NCI-H1417 (cell line): Measurements from ENCODE around the gene ALDH3B2.
A peak's percentile ranks its signal among the peaks of the same experiment; 100 is the strongest.
"Not testable (repeated sequence)": the region's sequence is repeated elsewhere in the genome, so short reads cannot be mapped to it uniquely, and the experiment has no call there.

Experiments used
- DNase-seq, 3 experiments: peaks; one replicate each; lab custom pipeline; 2025; lab: John Stamatoyannopoulos, UW

Gene ALDH3B2

DNA sequence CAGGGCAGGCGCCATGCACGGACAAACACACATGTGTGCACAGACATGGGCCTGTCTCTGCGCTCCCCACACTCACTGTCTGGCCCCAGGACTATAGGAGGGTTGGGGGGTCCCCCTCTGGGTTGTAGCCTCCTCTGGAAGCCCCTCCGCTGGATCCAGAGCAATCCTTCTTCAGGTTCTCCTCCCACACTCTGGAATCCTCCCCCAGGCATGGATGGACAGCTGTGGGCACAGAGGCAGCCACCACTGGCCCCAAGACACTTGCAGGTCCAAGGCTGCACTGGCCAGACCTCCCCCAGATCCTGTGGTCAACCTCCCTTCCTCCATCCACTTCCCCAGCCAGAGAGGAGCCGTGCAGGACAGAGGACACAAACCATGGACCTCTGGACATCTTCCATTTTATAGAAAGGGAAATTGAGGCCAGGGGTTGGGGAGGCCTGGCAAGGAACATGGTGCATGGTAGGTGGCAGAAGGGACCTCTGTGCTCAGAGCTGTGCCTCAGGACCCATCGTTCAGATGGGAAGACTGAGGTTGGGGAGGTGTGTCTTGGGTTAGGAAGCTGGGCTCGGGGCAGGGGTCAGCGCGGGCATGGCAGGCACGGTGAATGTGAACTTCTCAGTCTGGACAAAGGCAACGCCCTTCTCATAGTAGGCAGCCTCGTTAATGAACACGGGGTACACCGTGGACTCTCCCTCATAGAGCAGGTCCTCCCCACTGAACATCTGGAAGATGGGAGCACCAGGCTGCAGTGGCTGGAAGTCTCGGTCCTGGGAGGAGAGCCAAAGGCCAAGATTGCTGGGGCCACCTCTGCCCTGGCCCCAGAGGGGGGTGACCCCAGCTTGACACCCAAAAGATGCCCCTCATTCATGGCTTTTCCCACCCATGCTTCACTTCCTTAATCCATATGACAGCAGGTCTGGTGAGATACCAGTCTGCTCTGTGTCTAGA is 32.0 kb downstream of the ALDH3B2 start:
- DNase-seq: no peak

DNA sequence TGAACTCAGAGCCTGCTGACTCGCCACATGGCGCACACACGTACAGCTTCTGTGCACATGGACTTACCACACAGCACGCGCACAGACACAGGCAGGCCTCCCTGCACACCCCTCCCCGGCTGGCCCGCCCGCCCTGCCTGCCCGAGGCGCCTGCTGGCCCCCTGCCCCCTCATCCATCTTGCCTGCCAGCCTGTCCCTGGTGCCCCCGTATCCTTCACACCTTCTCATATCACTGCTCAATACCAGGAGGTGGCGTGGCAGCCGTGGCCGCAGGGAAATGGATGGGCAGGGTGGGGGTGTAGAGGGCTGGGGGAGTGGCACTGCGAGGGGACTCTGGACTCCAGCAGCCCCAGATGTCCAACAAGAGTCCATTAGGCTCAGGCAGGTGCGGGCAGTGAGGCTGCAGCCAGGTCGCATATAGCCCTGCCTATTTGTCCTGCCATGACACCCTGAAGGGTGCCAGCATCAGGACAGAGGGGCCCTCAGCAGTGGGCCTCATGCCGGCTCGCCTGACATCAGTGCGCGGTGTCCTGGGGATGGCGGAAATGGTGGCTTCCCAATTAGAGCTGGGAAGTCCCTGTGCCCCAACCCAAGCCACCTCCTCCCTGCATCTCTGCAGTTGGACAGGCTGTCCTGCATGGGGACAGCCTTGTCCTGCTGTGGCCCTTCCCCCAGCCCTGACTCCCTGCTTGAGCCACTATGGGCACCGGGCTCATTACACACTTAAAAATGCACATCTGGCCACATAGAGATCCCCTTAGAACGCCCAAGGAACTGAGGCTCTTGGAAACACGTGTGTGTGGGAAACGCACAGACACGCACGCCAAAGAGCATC is 32.9 kb downstream of the ALDH3B2 start:
- no peak for DNase-seq

DNA sequence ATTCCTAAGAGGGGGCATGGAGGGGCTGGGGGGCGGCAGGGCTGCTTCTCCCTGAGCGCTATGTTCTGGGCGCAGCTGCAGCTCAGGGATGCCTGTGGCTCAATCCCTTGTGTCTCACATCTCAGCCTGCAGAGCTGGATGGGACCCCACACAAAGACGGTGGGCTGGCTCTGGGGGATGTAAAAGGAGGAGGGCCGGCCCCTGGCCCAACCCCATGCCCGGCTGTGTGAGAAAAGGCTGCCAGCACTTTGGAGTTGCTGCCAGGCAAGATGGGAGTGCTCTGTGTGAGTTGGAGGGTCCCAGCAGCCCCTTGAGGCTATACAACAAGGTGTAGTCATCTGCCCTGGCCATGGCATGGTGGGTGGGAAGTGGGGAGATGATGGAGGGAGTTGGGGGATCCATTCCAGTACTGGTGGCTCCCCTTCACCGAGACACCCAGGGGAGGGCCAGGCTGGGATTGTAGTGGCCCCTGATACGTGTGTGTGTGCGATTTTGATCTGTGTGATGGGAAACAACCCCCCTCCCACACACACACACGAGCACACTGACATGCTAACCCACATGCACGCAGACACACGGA is 33.6 kb downstream of the ALDH3B2 start:
- DNase-seq: no peak

DNA sequence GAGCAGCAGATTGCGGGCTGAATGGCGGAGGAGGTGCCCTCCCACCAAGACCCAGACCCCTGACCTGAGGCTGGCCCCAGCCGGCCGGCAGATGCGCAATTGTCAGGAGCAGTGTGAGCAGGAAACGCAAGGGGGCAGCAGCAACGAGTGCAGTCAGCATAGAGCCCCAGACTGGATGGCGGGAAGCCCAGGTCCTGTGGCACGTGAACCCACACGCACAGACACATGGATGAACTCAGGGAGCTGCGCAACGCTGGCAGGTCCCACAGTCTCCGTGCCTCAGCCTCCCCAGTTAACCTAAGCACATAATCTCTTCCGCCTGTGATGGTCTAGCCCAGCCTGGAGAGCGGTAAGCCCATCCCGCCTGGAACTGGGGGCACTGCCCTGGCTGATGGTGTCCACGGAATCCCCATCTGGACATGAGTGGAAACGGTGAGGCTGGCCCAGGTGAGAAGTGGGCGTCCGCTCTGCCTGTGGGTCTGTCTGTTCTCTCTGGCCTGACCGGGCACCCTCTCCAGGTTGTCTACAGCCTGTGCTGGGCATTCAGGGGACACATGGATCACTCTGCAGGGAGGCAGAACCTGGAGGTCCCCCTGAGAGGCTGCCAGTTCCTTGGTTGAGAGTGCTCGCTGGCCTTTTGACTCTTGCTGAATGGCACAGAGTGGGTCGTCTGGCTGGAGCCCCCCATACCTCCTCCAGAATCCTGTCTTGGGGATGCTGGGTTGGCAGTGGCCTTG is 34.2 kb downstream of the ALDH3B2 start:
- DNase-seq: peak in 2 of 3 experiments; percentile 60 to 77

DNA sequence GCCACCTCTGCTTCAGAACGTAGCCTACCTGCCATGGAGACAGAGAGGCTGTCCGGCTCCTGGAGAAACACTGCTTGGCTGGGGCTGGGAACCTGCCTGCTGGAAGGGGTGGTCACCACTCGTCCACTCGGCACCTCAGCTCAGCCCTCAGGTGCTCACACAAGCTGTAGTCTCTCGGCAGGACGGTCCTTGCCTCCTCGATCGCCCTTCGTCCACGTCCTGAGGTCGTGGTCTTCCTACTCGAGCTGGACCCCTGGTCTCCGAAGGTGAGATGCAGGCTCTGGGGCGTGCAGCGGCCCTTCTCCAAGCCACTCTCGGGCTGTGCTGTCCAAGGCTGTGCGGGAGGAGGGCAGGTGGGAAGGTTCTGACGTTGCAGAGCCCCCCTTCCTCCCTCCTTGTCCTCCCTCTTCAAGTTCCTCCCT is 35.0 kb downstream of the ALDH3B2 start, which contains the start of gene TBX10:
TBX10 (minus strand) TSS at position 326 of the 422 bp plus-strand sequence; CDS start at position 35, 291 bp downstream.
- DNase-seq: no peak

DNA sequence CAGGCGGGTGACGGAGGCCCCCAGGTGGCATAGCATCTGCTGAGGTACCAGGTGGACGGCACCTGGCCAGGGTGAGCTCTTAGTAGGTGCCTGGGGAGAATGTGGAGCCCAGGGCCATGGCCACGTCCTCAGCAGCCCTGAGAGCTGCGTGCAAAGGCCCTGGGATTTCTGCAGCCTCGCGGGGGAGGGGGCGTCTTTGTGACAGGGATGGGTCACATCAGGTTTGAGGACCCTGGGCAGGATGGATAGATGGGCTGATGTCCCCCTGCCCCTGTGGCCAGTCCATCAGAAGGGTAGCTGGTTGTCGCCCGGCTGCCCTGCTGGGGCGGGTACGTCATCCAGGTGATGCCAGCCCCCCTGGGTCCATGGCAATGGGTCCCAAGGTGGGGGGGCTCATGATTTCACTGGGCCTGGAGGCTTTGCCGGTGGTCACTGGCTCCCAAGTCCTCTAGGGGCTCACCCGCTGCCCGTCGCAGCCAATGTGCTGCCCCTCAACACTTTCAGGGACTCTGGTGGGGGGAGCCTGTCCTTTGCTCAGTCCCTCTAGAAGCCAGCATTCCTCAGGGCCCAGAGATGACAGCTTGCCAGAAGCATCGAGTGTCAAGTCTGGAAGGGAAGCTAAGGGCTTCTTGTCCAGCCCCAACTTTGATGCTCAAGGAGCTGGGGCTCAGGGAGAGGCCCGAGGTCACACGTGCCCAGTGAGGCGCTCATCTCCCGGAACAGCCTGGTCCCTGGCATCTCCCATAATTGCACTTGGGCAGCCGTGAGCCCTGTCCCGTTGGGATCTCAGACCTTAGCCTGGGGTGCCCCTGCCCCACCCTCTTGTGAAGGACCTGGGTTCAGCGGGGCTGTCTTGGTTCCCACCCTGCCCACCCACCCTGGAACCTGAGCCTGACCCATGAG is 35.6 kb downstream of the ALDH3B2 start:
- no peak for DNase-seq

DNA sequence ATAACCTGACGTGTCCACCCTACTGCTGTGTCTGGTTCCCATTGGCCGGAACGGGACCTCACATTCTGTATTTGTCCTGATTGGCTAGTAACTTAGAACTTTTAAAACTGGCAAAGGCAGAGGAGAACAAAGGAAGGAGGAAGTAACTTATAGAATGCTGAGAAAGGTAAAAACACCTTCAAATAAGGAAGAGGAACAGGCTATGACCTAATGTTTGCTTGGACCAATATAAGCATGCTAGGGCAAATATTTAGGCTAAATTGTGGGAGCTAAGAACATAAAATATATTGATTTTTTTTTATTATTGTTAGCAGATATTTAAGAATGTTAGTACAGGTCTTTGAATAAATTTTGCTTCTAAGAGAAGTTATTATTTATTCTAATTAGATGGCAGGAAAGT is 37.0 kb downstream of the ALDH3B2 start:
- not testable (repeated sequence) for DNase-seq

DNA sequence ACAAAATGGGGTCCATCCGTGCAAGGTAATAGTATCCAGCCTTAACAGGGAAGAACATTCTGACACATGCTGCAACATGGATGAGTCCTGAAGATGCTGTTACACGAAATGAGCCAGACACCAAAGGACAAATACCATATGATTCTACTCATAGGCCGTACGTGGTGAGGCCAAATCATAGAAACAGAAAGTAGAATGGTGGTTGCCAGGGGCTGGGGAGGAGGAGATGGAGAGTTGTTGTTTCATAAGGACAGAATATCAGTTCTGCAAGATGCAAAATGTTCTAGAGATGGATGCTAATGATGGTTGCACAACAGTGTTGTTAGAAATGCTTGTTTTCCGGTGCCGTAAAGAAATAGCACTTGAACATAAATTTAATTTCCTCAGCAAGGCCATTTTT is 37.5 kb downstream of the ALDH3B2 start:
- no peak for DNase-seq

DNA sequence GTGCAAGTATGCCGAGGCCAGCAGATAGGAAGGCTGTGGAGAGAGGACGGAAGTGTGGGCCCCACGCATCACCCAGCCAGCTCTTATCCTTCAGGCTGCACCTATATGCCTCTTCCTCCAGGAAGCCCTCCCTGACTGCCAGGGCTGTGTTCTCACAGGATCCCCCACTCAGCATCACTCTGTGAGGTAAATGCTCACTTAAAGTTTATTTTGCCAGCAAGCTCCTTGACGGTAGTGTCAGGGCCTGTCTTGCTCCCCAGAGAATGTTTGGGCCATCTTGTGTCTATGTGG is 39.2 kb downstream of the ALDH3B2 start:
- no peak for DNase-seq

DNA sequence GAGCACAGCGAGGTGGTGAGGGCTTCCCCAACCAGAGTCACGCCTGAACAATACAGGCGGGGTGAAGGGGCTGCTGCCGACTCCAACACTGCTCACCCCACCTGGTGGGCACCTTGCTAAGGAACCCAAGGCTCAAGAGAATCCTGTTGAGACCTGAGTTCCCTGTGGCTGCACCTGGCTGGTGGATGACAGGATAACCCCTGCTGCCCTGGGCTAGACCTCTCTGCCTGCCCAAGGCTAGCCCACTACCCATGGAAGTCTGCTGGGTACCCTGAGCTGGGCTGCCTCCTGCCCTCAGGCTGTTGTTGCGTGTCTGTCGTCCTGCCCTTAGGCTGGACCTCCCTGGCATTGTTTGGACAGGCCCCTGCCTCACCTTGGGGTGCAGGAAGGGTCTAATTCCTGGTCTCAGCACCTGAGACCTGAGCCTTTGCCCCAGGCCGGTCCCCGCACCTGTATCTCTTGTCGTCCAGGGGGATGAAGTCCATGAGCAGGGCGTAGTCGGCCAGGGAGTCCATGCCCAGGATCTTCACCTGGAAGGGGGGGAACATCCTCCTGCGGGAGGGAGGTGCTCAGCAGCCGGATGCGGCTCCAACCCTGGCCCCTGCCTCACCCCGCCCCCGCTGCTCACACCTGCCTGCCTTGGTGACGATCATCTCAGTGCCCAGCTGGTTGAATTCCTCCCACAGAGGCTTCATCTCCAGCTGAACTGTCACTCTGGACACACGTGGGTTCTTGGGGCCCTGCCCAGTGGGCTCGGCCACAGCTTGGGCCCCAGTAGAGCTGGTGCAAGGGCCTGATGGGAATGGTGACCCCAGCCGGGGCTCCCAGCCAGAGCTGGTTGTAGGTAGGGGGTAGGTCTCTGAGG is 39.8 kb downstream of the ALDH3B2 start:
- peak in 2 of 3 experiments; percentile 31 to 48 for DNase-seq

DNA sequence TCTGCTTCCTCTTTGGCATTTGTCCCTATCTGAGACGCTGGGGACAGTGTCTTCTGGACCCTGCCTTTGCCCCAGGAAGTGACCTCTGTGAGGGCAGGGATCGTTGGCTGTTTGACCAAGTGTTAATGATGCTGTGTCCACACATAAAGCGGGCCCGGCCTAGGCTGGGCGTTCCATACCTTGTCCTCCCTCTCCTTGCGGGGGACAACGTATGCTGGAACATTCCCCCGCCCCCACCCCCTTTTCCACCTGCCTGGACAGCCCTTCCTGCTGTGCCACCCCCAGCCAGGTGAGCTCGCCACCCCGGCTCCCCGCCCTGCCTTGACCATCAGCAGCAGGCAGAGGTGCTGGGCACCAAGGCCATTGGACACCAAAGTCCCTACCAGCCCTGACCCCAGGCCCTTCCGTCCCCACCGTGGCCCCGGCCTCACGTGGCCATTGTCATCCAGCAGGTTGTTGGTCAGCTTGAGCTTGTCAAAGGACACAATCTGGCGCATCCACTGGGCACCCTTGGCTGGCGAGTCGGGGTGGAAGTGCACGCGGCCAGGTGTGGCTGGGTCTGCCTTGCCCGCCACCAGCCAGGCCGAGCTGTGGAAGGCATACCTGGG is 40.6 kb downstream of the ALDH3B2 start:
- DNase-seq: no peak

DNA sequence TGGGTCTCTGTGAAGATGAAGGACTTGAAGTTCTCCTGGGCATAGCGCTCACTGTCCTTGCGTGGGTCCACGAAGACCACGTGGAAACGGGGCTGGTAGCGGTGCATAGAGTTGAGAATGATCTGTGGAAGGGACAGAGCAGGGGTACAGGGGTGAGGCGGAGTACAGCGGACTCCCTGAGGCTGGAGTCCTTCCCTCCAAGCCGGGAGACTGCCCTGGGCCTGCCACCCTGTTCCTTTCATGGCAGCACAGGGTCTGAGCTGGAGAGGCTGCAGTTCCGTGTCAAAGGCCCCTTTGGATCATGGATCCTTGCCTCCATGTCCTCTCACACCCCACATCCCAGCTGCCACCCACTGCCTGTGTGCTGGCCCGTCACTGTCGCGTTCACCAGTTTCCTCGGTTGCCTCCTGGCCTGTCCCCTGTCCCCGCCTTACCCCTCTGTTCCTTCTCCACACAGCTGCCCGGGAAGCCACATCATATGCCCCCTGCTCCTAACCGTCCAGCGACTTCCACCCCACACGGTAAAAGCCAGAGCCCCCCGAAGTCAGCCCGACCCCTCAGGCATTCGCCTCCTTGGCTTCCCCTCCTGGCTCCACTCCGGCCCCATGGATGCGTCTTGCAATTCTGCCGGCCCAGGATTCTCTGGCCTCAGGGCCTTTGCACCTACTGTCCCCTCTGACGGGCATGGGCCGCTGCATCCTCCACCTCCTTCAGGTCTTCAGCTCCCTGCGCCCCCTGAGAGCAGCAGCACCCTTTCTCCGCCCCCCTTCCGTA is 41.3 kb downstream of the ALDH3B2 start:
- DNase-seq: no peak

DNA sequence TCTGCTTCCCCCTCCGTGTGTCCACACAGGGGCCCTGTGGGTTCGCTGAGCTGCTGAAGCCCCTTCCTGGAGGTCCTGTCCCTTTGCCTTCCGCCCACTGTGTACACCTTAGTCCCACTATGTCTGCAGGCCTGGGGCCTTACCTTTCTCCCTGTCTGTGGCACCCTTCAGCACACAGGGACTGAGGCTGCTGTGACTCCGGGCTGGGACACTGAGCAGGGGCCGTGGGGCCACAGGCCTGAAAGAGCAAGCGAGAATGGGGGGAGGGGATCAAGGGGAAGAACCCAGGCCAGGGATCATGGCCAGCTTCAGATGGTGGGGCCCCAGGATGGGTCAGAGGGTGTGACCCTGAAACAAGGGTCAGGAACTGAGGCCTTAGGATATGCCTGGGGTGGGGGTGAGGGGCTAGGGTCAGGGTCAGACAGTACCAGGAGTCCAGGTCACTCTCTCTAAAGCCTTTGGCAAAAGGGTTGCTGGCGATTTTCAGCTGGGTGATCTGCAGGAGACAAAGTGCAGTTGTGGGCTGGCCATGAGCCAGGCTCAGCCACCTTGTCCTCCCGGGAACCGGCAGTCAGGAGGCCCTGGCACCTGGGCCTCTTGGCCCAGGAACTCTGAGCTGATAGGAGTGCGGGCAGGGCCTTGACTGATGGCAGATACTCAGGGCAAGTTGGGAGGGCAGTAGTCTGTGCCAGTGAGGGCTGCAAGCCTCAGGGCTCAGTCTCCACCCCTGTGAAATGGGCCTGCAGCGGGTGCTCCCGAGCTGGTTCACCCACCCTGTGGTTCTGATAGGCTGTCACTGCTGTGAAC is 42.0 kb downstream of the ALDH3B2 start:
- DNase-seq: no peak

DNA sequence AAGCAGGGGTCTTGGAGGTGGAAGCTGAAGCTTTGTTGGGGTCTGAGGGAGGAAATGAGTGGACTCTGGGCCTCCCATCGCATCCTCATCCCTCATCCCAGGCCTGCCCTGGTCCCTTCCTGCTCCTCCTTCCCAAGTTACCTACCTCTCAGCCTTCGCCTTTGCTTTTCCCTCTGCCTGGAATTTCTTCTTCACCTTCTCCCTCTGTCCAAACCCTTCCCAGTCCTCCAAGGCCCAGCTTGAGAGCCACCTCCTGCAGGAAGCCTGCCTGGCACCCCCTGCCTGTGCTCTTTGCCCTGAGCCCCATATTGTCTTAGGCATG is 42.6 kb downstream of the ALDH3B2 start:
- DNase-seq: no peak

DNA sequence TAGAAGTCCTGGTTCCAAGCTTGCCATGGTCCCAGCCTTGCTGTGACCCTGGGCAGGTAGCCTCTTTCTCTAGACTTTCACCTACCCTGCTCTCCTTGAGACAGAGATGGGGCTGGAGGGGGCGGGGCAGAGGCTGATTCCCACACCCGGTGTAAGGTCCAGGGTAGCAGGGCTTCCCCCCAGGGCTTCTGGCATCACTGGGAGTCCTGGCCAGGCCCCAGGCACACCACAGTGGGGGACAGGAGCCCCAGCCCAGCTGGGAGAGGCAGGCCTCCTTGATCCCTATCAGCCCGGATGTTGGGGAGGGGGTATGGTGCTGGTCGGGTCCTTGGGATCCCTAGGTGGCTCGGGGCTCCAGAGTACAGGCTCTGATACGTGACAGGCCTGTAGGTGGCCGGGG is 43.0 kb downstream of the ALDH3B2 start:
- DNase-seq: no peak

DNA sequence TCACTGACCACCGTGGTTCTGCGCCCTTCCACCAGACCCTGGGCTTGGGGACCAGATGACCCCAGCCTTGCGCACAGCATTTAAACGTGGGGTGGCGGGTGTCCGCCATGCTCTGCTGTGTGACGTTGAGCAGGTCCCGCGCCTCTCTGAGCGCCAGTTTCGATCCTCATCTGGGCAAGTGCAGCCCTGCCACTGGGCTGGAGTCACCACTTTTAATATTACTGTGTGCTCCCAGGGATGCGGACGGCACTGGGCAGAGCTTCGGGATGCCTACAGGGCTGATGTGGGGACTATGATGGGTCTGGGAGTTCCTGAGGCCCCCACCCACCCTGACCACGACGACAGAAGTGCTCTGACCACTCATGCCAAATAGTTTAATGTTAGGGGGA is 43.5 kb downstream of the ALDH3B2 start:
- DNase-seq: no peak

DNA sequence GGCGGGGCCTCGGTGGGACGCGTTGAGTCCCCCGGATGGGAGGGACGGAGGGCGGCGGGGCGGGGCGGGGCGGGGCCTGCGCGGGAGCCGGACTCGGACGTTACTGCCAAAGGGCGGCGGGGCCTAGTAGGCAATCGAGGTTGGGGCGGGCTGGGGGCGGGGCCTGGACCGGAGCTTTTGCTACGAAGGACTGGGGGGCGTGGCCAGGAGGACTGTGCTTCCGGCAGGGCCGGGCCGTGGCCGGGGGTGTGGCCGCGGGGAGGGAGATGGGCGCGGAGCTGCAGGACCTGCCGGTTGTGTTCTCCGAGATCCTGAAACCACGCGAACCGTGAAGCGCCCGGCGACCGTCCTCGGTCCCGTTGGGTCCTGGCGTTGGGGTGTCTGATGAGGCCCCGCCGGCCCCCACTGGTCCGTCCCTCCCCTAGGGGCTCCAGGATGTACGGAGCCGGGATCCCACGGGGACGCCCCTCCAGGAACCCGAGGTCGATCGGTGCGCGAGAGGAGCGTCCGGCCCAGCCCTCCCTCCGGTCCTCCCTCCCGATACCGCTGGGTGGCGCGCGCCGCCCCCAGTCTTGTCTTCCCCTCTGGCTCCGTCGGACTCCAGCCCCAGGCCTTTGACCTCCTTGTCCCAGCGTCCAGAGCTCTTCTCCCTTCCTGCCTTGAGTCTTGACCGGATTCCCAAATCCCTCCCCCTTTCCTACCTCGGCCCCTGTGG is 44.0 kb downstream of the ALDH3B2 start:
- DNase-seq: peak; percentile 94 to 97 (median 97)
